ENCODE results near the gene DIP2A. TPM values are rescaled to one million over a fixed set of nuclear protein-coding genes. Genes with fewer than 3 reads are reported as not detected.

The DIP2A gene
- total and polyA plus RNA-seq, 2 of the 13 experiments (the other 11 are each of a cell fraction or from before 2014, with no cell fraction given) = 18.5 to 37.6 TPM

DNA sequence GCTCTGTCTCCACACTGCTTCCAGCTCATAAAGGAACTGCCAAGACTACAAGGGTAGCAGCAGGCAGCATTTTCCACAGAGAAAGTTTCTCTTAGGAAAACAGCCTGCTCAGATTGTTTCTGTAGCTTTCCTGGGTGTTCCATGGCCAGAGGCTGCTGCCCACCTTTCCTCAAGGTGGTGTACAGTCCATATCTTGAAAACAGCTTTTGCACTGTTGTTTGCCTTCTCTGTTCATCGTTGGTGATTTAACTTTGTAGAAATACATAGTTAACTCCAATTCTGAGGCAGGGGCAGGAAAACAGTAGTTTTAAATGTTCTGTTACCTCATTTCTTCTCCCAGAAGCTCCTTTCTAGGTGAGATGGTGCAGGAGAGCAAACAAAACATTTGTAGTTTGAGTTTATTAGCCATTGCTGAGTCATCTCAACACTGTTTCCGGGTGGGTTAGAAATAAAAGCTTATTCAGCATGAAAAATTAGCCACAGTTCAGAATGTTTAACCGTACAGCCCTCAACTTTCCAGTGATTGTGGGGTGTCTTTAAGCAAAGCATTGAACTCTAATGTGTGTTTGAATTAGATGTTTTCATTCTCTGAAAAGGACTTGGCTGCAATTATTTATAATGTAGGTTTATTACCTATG lies 41.7 kb downstream of the DIP2A start (continued):
- TF ChIP-seq, protein P1, sequence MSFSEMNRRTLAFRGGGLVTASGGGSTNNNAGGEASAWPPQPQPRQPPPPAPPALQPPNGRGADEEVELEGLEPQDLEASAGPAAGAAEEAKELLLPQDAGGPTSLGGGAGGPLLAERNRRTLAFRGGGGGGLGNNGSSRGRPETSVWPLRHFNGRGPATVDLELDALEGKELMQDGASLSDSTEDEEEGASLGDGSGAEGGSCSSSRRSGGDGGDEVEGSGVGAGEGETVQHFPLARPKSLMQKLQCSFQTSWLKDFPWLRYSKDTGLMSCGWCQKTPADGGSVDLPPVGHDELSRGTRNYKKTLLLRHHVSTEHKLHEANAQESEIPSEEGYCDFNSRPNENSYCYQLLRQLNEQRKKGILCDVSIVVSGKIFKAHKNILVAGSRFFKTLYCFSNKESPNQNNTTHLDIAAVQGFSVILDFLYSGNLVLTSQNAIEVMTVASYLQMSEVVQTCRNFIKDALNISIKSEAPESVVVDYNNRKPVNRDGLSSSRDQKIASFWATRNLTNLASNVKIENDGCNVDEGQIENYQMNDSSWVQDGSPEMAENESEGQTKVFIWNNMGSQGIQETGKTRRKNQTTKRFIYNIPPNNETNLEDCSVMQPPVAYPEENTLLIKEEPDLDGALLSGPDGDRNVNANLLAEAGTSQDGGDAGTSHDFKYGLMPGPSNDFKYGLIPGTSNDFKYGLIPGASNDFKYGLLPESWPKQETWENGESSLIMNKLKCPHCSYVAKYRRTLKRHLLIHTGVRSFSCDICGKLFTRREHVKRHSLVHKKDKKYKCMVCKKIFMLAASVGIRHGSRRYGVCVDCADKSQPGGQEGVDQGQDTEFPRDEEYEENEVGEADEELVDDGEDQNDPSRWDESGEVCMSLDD (CRISPR knock-in tag; IDR thresholded peaks at IDR 0.05; ENCODE audit: borderline replicate concordance) = no peak
- TF ChIP-seq NFE2L2 (IDR thresholded peaks at IDR 0.05; ENCODE audit: low read length) (peak; percentile 73), ELF1 (CRISPR knock-in tag; IDR thresholded peaks at IDR 0.05) (0 out of 2 replicates have a peak, but pooled peaks have one; percentile 14), ZNF572 (CRISPR knock-in tag; IDR thresholded peaks at IDR 0.05) (no peak), CENPX (CRISPR knock-in tag; IDR thresholded peaks at IDR 0.05) (no peak), IKZF1 (IDR thresholded peaks at IDR 0.05) (no peak), ELF3 (CRISPR knock-in tag; IDR thresholded peaks at IDR 0.05) (peak; percentile 36; the same call in 1 of the 2 replicates), ZNF646 (CRISPR knock-in tag; IDR thresholded peaks at IDR 0.05) (no peak), SETDB1 (CRISPR knock-in tag; IDR thresholded peaks at IDR 0.05; ENCODE audit: borderline replicate concordance) (no peak)
- TF ChIP-seq, protein P2, sequence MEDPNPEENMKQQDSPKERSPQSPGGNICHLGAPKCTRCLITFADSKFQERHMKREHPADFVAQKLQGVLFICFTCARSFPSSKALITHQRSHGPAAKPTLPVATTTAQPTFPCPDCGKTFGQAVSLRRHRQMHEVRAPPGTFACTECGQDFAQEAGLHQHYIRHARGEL (CRISPR knock-in tag; IDR thresholded peaks at IDR 0.05) = no peak

Measured in HepG2 (cell line).